ENCODE data around the gene ACP2.

The ACP2 gene

GRCh38 chr11:47268448-47269001 lies 19.9 kb upstream of the ACP2 start:
- FAIRE-seq (no peak), DNase-seq (ENCODE audit: insufficient read length, low spot score) (no peak)
- no peak for TF ChIP-seq CTCF (IDR thresholded peaks at IDR 0.05; ENCODE audit: insufficient read depth, missing control alignments)

GRCh38 chr11:47267876-47268275 lies 19.3 kb upstream of the ACP2 start:
- DNase-seq (ENCODE audit: insufficient read length, low spot score), result no peak
- FAIRE-seq, result no peak
- TF ChIP-seq CTCF (IDR thresholded peaks at IDR 0.05; ENCODE audit: insufficient read depth, missing control alignments), result no peak

GRCh38 chr11:47264521-47264920 lies 15.9 kb upstream of the ACP2 start:
- DNase-seq (ENCODE audit: insufficient read length, low spot score) (no peak), FAIRE-seq (no peak)
- no peak for TF ChIP-seq CTCF (IDR thresholded peaks at IDR 0.05; ENCODE audit: insufficient read depth, missing control alignments)

GRCh38 chr11:47264119-47264518 lies 15.5 kb upstream of the ACP2 start:
- no peak for TF ChIP-seq CTCF (IDR thresholded peaks at IDR 0.05; ENCODE audit: insufficient read depth, missing control alignments)
- DNase-seq (ENCODE audit: insufficient read length, low spot score), result no peak
- no peak for FAIRE-seq

- DNase-seq (ENCODE audit: insufficient read length, low spot score), result no peak
- no peak for FAIRE-seq
- TF ChIP-seq CTCF (IDR thresholded peaks at IDR 0.05; ENCODE audit: insufficient read depth, missing control alignments), result no peak
These were observed 12.7 kb upstream of the ACP2 start for GRCh38 chr11:47261291-47261800.

- FAIRE-seq (no peak), DNase-seq (ENCODE audit: insufficient read length, low spot score) (no peak)
- no peak for TF ChIP-seq CTCF (IDR thresholded peaks at IDR 0.05; ENCODE audit: insufficient read depth, missing control alignments)
These were observed 11.8 kb upstream of the ACP2 start for GRCh38 chr11:47260366-47260765.

- peak; percentile 66 for TF ChIP-seq CTCF (IDR thresholded peaks at IDR 0.05; ENCODE audit: insufficient read depth, missing control alignments)
- FAIRE-seq, result no peak
- no peak for DNase-seq (ENCODE audit: insufficient read length, low spot score)
These were observed 10.8 kb upstream of the ACP2 start for GRCh38 chr11:47259232-47259977.
